HG02642 (cell line): ENCODE measurements around the gene SPATA9.

Experiments used
- ATAC-seq: cut with Tn5 transposase; IDR thresholded peaks from one replicate; pipeline ENCODE4 v1.9.1; 2021; ENCODE audit warnings: mild to moderate bottlenecking; ENCODE audit not compliant: unreplicated experiment, poor library complexity

SPATA9 gene

GRCh38 chr5:95621839-95622629 lies 60.8 kb downstream of the SPATA9 start:
- no peak for ATAC-seq

GRCh38 chr5:95620870-95621838 lies 61.6 kb downstream of the SPATA9 start:
- peak; percentile 55 for ATAC-seq

GRCh38 chr5:95620030-95620869 lies 62.5 kb downstream of the SPATA9 start, which contains the start of gene GPR150:
GPR150 (plus strand) TSS chr5:95620087; CDS start chr5:95620276, 189 bp downstream.
- peak; percentile 74 for ATAC-seq

- ATAC-seq: no peak
These were observed 63.2 kb downstream of the SPATA9 start for GRCh38 chr5:95619514-95620029.

GRCh38 chr5:95619096-95619495 lies 63.7 kb downstream of the SPATA9 start:
- ATAC-seq: no peak

GRCh38 chr5:95617057-95617456 lies 65.7 kb downstream of the SPATA9 start:
- ATAC-seq: no peak

GRCh38 chr5:95615164-95615467 lies 67.7 kb downstream of the SPATA9 start:
- no peak for ATAC-seq

GRCh38 chr5:95613514-95613913 lies 69.3 kb downstream of the SPATA9 start:
- no peak for ATAC-seq

GRCh38 chr5:95611396-95611795 lies 71.4 kb downstream of the SPATA9 start:
- ATAC-seq: no peak

GRCh38 chr5:95610546-95610945 lies 72.2 kb downstream of the SPATA9 start:
- ATAC-seq: no peak

- ATAC-seq: no peak
These were observed 73.1 kb downstream of the SPATA9 start for GRCh38 chr5:95609711-95610110.
